Glutamatergic neuron (in vitro differentiated cells): ENCODE measurements around the gene BMP3. TPM values are rescaled to one million over a fixed set of nuclear protein-coding genes. Genes with fewer than 3 reads are reported as not detected.
"Not testable (repeated sequence)": the region's sequence is repeated elsewhere in the genome, so short reads cannot be mapped to it uniquely, and the experiment has no call there.

Experiments
- DNase-seq: peaks from one replicate; pipeline ENCODE4 v3.0.0; 2022
- H3K27ac Mint-ChIP-seq: one replicate; pipeline ENCODE4 v1.8.0; 2020; ENCODE audit warnings: mild to moderate bottlenecking, mixed read lengths, inconsistent platforms; ENCODE audit not compliant: unreplicated experiment
- H3K27me3 Mint-ChIP-seq: one replicate; pipeline ENCODE4 v1.8.0; 2020; ENCODE audit warnings: mild to moderate bottlenecking, moderate library complexity, mixed read lengths, inconsistent platforms; ENCODE audit not compliant: unreplicated experiment
- H3K36me3 Mint-ChIP-seq: one replicate; pipeline ENCODE4 v1.8.0; 2020; ENCODE audit warnings: mild to moderate bottlenecking, mixed read lengths, inconsistent platforms; ENCODE audit not compliant: unreplicated experiment
- H3K4me1 Mint-ChIP-seq: one replicate; pipeline ENCODE4 v1.8.0; 2020; ENCODE audit warnings: mild to moderate bottlenecking, low read depth, mixed read lengths, inconsistent platforms; ENCODE audit not compliant: unreplicated experiment
- H3K4me3 Mint-ChIP-seq: one replicate; pipeline ENCODE4 v1.8.0; 2020; ENCODE audit warnings: mild to moderate bottlenecking, mixed read lengths, inconsistent platforms; ENCODE audit not compliant: unreplicated experiment
- H3K9me3 Mint-ChIP-seq: one replicate; pipeline ENCODE4 v1.8.0; 2020; ENCODE audit warnings: mild to moderate bottlenecking, moderate library complexity, mixed read lengths, inconsistent platforms; ENCODE audit not compliant: unreplicated experiment
- CTCF ChIP-seq: fragments of 200-600 bp; sonication (generic); IDR thresholded peaks from one replicate; pipeline ENCODE4 v1.5.0; 2021; ENCODE audit not compliant: partially characterized antibody, unreplicated experiment
- total RNA-seq: library from RNA; stranded (reverse); fragmentation: NEBNext Ultra II Directional; extraction: Animal tissue kit (Norgen Biotek cat#: 25700); gene quantifications from one replicate; pipeline ENCODE4 v1.2.1, GENCODE V29; 2021; ENCODE audit not compliant: unreplicated experiment

Gene BMP3
- total RNA-seq, 1 donor from 2014 or later: 1.8 TPM

- Mint-ChIP-seq H3K4me1 (peaks cover 14% of the 10 kb centered on the region), H3K36me3 (peaks cover 4% of the 10 kb centered on the region), H3K27me3 (no peaks in the 10 kb centered on the region), H3K4me3 (no peak overlapping the region), H3K9me3 (no peaks in the 10 kb centered on the region), H3K27ac (no peak overlapping the region)
- TF ChIP-seq CTCF: no peak
- no peak for DNase-seq
Observed at GRCh38 chr4:80999943-81000342, 30.6 kb upstream of the BMP3 start.

GRCh38 chr4:81003597-81004111 is 26.9 kb upstream of the BMP3 start:
- peaks cover 26% of the 10 kb centered on the region for H3K4me1 Mint-ChIP-seq
- H3K27me3 Mint-ChIP-seq: peaks cover 2% of the 10 kb centered on the region
- TF ChIP-seq CTCF: no peak
- H3K4me3 Mint-ChIP-seq: peak overlapping the region; percentile 16
- H3K27ac Mint-ChIP-seq: peak overlapping the region; percentile 49
- H3K9me3 Mint-ChIP-seq: no peaks in the 10 kb centered on the region
- H3K36me3 Mint-ChIP-seq: peaks cover 6% of the 10 kb centered on the region
- no peak for DNase-seq

- Mint-ChIP-seq H3K9me3 (peaks cover 1% of the 10 kb centered on the region), H3K36me3 (peaks cover 21% of the 10 kb centered on the region), H3K4me1 (peaks cover 26% of the 10 kb centered on the region), H3K4me3 (no peak overlapping the region), H3K27me3 (peaks cover 2% of the 10 kb centered on the region), H3K27ac (peak overlapping the region; percentile 86)
- DNase-seq: no peak
- no peak for TF ChIP-seq CTCF
Observed at GRCh38 chr4:81007417-81007816, 23.1 kb upstream of the BMP3 start.

- H3K27ac Mint-ChIP-seq, H3K4me1 Mint-ChIP-seq, DNase-seq, H3K4me3 Mint-ChIP-seq, H3K27me3 Mint-ChIP-seq, H3K9me3 Mint-ChIP-seq: not testable (repeated sequence)
- H3K36me3 Mint-ChIP-seq: peaks cover 15% of the 10 kb centered on the region
Observed at GRCh38 chr4:81016566-81016965, 13.9 kb upstream of the BMP3 start.

- Mint-ChIP-seq H3K4me3 (no peak overlapping the region), H3K27me3 (peaks cover 2% of the 10 kb centered on the region), H3K9me3 (peaks cover 3% of the 10 kb centered on the region), H3K27ac (no peak overlapping the region), H3K4me1 (no peaks in the 10 kb centered on the region), H3K36me3 (peaks cover 14% of the 10 kb centered on the region)
- DNase-seq: no peak
- no peak for TF ChIP-seq CTCF
Observed at GRCh38 chr4:81019006-81019405, 11.5 kb upstream of the BMP3 start.
